GM19240 (cell line): ENCODE data around the gene CDH22.

Experiments
- DNase-seq: peaks from one replicate; pipeline ENCODE4 v3.0.0; 2011; ENCODE audit warnings: low spot score; ENCODE audit not compliant: insufficient read length

Gene CDH22

DNA sequence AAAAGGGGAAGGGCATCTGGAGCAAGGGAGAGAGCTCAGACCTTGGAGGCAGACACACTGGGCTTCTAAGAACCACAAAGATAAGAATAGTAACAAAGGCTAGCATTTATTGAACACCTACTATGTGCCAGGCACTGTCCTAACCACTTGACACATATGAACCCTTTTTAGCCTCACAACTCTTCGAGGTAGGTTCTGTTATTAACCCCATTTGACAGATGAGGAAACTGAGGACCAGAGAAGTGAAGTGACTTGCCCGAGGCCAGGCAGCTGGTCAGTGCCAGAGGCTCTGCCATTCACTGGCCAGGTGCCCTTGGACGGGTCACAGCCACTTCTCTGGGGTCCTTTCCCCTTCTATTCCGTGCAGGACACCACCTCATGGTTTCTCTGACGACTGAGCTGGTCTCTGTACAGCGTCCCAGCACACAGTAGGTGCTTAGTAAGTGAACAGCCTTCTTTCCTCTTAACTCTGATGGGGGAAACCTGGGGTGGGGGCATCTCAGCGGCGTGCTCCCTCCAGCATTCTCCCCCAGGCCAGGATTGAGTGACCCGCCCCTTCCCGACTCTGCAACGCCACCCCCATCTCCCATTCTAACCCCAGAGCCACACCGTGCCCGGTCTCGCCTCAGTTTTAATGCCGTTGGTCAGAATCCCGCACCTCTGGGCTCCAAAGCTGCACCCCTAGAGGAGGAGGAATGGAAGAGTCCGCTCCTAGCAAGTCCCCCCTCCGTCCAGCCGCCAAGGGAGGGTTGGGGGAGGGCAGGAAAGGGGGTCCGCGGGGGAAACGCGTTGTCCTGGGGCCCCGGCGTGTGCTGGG is 134.4 kb downstream of the CDH22 start:
- DNase-seq, result no peak

GRCh38 chr20:46172961-46173536 is 135.2 kb downstream of the CDH22 start:
- DNase-seq, result no peak

DNA sequence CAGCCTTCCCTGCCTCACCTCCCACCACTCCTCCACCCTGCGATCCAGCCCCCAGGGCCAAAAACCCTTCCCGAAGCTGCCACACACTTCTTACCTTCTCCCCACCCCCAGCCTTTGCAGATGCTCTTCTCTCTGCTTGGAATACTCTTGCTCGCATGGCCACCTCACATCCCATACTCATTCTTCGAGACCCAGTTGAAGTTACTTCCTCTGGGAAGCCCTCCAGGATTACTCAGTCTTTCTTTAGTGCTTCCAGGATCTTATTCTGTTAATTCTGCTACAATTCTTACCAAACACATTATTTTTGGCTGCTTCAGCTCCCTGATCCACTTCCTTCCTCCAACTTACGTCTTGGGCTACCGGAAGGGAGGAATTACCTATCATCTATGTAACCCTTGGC is 135.8 kb downstream of the CDH22 start:
- no peak for DNase-seq

GRCh38 chr20:46171909-46172308 is 136.4 kb downstream of the CDH22 start:
- no peak for DNase-seq

GRCh38 chr20:46171476-46171875 is 136.8 kb downstream of the CDH22 start:
- DNase-seq, result no peak

- DNase-seq, result no peak
These were observed 138.8 kb downstream of the CDH22 start for GRCh38 chr20:46169245-46170171.

GRCh38 chr20:46168438-46168837 is 139.9 kb downstream of the CDH22 start:
- DNase-seq, result no peak

DNA sequence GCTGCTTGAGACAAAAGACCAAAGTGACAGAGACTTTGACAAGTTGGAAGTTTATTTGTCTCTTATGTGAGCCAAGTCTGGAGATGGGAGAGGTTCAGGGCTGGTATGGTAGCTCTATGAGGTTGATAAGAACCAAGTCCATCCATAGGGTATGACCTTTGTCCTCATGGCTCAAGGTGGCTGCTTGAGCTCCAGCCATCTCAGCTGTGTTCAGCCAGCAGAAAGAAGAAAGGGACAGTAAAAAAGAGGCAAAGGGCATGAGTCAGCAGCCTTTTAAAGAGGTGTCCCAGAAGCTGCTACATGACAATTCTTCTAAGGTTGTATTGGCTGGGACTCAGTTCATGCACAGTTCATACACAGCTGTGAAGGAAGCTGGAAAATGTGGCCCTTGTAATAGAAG is 141.2 kb downstream of the CDH22 start:
- DNase-seq, result no peak

DNA sequence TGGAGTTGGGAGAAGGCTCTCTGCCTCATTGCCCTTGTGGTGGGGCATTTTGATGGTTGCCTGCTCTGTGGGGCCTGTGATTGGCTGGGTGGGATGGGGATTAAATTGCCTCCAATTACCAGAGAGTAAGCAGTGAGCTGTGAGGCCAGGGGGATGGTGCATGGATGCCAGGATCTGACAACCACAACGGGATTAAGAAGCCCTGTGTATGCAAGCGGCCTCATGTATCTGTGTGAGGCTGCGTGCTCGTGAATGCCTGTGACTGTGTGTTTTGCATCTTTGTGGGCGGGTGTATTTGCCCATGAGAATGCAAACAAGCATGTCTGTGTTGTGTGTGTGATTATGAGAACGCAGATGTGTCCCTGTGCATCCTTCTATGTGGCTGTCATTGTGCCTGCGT is 144.0 kb downstream of the CDH22 start:
- no peak for DNase-seq

GRCh38 chr20:46161921-46162320 is 146.4 kb downstream of the CDH22 start:
- no peak for DNase-seq

DNA sequence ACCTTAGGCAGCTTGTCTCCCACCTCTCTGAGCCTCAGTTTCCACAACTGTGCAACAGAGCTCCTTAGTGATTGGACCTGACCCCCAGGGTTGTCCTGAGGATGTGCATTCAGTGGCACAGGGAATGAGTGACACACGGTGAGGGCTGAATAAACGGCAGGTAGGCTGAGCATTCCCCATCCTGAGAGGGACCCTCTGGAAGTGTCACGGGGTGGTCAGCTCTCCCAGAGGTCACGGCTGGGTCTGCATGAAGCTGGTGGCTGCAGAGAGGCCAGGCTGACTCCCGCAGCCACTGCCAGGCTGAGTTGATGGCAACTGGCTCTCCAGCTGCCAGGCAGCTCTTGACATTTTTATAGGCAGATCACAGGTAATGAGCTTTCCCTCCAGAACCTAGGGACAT is 147.6 kb downstream of the CDH22 start:
- DNase-seq, result no peak

DNA sequence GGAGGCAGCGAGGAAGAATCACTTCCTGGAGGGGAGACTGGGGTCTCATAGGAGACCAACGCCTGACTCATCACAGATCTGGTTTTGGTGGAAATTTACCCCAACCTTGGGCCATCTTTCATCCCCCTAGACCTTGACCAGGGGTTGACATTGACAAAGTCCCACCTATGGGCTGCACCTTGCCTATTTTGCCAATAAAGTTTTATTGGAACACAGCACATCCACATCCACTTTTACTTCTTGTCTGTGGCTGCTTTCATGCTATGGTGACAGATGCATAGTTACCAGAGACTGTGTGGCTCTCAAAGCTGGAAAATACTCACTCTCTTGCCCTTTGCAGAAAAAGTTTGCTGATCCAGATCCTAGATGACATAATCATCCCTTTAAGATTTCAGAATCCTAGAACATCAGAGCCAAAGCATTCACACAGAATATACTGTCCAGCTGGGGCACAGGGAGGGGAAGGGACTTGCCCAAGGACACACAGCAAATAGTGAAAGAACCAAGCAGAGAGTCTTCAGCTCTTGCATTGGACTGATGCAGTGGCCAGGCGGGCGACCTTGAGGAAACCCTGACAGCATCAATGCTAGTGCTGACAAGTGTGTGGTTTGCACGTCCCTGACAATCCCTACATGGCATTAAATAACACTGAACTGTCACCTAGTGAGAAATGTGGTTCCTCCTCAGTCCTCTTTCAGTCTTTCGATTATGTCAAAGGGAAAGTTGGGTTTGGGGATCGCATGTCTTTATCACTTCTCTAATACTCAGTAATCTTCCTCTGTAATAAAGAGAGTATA is 149.0 kb downstream of the CDH22 start:
- no peak for DNase-seq

- no peak for DNase-seq
These were observed 149.8 kb downstream of the CDH22 start for GRCh38 chr20:46158476-46158987.

DNA sequence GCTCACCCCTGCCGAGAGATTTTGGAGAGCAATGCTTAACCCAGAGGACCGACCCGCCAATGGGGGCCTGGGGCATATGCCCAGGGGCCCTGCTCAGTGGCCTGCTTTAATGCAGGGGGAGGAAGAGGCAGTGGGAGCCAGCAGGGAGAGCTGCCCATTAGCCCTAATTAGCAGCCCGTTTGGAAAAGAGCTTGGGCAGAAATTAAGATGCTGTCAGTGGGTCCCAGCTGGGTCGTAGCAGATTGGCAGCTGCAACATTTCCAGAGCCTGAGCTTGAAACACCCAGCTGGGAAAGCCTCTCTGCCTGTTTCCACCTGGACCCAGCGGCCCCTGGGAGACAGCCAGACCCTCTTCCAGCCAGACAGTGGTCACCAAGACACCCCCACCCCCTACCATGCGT is 150.7 kb downstream of the CDH22 start:
- no peak for DNase-seq

DNA sequence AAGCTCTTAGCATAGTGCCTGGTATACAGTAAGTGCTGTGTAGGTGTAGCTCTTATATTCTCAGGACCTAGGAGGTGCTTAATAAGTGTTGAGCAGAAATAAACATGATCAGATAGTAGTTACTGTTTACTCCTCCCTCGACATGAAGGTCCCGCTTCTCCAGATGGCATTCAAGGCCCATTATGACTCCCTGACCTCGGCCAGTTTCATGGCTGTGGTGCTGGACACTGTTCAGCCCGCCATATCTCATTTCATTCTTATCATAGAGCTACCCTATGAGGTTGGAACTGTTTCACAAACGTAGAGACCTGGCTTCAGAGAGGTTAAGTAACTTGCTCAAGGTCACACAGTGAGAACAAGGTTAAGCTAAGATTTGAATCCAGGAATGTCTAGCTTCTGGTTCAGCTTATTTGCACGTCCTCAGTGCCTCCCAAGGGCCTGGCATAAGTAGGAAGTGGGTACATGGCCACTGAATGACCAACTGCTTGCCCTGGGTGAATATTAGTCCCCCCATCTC is 151.2 kb downstream of the CDH22 start:
- no peak for DNase-seq

DNA sequence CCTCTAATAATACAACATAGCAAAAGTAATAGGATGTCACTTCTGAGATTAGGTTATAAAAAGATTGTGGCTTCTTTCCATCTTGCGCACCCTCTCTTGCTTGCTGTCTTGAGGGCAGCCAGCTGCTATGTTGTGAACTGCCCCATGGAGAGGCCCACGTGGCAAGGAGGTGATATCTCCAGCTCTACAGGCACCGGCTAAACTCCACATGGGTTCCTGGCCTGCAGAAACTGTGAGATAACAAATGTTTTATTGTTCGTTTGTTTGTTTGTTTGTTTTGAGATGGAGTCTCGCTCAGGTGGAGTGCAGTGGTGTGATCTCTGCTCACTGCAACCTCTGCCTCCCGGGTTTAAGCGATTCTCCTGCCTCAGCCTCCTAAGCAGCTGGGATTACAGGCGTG is 152.2 kb downstream of the CDH22 start:
- no peak for DNase-seq

- no peak for DNase-seq
These were observed 153.5 kb downstream of the CDH22 start for GRCh38 chr20:46154796-46155195.

- no peak for DNase-seq
These were observed 154.0 kb downstream of the CDH22 start for GRCh38 chr20:46154305-46154704.

- no peak for DNase-seq
These were observed 155.3 kb downstream of the CDH22 start for GRCh38 chr20:46152824-46153586.

GRCh38 chr20:46151936-46152335 is 156.4 kb downstream of the CDH22 start:
- peak; percentile 32 for DNase-seq
